Measurements from ENCODE around the gene C11orf86.

C11orf86 gene

DNA sequence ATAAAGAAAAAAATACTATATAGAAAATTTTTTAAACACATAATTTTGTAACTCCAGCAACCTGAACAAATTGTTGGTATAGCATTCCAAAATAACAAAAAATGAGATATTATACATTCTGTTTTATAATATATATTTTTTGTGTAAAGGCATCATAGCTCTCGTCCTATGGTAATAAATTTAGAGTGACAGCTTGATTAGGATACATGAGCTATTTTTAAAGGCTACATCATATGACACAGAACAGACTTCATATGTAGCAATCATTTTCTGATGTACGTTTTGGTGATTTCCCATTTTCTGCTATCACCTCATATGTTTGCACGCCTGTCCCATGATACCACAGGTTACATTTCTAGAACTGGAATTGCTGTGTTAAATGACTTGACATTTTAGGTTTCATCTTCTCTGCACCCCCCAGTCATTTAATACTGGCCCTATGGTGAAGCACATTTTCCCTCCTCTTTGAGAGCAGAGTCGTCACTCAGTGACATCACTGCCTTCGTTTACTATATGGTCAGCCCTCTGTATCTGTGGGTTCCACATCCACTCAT is 36.4 kb upstream of the C11orf86 start:
- Histone ChIP-seq H3K9me2 (replicated peaks; ENCODE audit: control insufficient read depth, low read length) (no peaks in the 10 kb centered on the region), H4K20me1 (ENCODE audit: control insufficient read depth, insufficient read depth, low read depth, low read length) (no peaks in the 10 kb centered on the region), H3K4me1 (ENCODE audit: control insufficient read depth, low read length) (no peaks in the 10 kb centered on the region), H3K27me3 (ENCODE audit: control insufficient read depth, low read length) (peaks cover 13% of the 10 kb centered on the region; the same call in 1 of the 2 replicates), H3F3A (ENCODE audit: control insufficient read depth, insufficient read depth) (no peaks in the 10 kb centered on the region), H3K4me2 (ENCODE audit: low read length) (no peak overlapping the region), H3K9me3 (ENCODE audit: control insufficient read depth, insufficient read depth, low read length) (no peaks in the 10 kb centered on the region), H3K79me2 (ENCODE audit: control insufficient read depth, low read length) (no peaks in the 10 kb centered on the region), H3K36me3 (ENCODE audit: control insufficient read depth, low read length) (no peaks in the 10 kb centered on the region), H3K27ac (ENCODE audit: low read depth, low read length) (no peak overlapping the region), H3K4me3 (ENCODE audit: low read length) (no peak overlapping the region)
- TF ChIP-seq, protein P1, sequence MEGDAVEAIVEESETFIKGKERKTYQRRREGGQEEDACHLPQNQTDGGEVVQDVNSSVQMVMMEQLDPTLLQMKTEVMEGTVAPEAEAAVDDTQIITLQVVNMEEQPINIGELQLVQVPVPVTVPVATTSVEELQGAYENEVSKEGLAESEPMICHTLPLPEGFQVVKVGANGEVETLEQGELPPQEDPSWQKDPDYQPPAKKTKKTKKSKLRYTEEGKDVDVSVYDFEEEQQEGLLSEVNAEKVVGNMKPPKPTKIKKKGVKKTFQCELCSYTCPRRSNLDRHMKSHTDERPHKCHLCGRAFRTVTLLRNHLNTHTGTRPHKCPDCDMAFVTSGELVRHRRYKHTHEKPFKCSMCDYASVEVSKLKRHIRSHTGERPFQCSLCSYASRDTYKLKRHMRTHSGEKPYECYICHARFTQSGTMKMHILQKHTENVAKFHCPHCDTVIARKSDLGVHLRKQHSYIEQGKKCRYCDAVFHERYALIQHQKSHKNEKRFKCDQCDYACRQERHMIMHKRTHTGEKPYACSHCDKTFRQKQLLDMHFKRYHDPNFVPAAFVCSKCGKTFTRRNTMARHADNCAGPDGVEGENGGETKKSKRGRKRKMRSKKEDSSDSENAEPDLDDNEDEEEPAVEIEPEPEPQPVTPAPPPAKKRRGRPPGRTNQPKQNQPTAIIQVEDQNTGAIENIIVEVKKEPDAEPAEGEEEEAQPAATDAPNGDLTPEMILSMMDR (IDR thresholded peaks at IDR 0.05; ENCODE audit: low read depth, low read length, poor library complexity, severe bottlenecking), result no peak
- no peak for TF ChIP-seq EZH2phosphoT487 (IDR thresholded peaks at IDR 0.05; ENCODE audit: borderline replicate concordance, low read length)

DNA sequence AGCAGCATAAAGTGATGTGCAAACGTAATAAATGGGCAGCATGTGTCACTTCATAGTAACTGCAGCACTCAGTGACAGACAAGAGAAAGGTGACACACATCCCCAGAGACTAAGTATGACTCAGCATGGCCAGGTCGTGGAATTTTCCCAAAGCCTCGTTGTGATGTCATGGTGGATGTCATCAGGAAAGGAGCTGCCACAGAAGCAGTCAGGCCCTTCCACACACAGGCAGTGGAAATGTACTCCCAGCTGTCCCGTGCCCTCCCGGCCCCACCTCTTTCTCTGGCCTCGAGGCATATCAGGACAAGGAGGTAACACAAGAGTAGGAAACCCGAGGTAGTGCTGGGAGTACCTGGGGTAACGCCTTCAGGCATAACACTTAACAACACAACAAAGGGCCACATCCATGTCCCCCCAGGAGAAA is 25.0 kb upstream of the C11orf86 start:
- Histone ChIP-seq H3K27ac (ENCODE audit: low read depth, low read length) (no peak overlapping the region), H4K20me1 (ENCODE audit: control insufficient read depth, insufficient read depth, low read depth, low read length) (no peaks in the 10 kb centered on the region), H3K9me2 (replicated peaks; ENCODE audit: control insufficient read depth, low read length) (no peaks in the 10 kb centered on the region), H3K27me3 (ENCODE audit: control insufficient read depth, low read length) (no peaks in the 10 kb centered on the region), H3K79me2 (ENCODE audit: control insufficient read depth, low read length) (no peaks in the 10 kb centered on the region), H3K9me3 (ENCODE audit: control insufficient read depth, insufficient read depth, low read length) (no peaks in the 10 kb centered on the region), H3K4me1 (ENCODE audit: control insufficient read depth, low read length) (no peaks in the 10 kb centered on the region), H3K4me2 (ENCODE audit: low read length) (no peak overlapping the region), H3F3A (ENCODE audit: control insufficient read depth, insufficient read depth) (no peaks in the 10 kb centered on the region), H3K4me3 (ENCODE audit: low read length) (no peak overlapping the region), H3K36me3 (ENCODE audit: control insufficient read depth, low read length) (no peaks in the 10 kb centered on the region)
- TF ChIP-seq, protein P1 (IDR thresholded peaks at IDR 0.05; ENCODE audit: low read depth, low read length, poor library complexity, severe bottlenecking), result no peak
- TF ChIP-seq EZH2phosphoT487 (IDR thresholded peaks at IDR 0.05; ENCODE audit: borderline replicate concordance, low read length), result no peak

DNA sequence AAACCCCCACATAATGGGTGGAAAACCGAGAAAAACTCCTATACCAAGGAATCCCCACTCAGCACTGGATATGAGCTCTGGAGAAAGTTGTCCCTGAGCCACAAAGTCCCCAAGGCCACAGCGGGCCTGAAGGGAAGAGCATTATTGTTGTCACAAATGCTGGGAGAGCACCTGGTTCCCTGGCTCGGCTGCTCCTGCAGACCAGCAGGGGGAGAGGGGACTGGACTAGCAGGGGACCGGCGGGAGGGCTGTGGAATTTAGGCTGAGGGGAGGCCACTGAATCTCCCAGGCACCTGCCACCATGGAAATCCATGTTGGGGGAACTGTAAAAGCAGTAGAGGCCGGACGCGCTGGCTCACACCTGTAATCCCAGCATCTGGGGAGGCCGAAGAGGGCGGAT is 24.0 kb upstream of the C11orf86 start:
- no peak overlapping the region for H3K4me2 ChIP-seq (ENCODE audit: low read length)
- no peak overlapping the region for H3K27ac ChIP-seq (ENCODE audit: low read depth, low read length)
- no peaks in the 10 kb centered on the region for H3K9me2 ChIP-seq (replicated peaks; ENCODE audit: control insufficient read depth, low read length)
- H3K79me2 ChIP-seq (ENCODE audit: control insufficient read depth, low read length), result no peaks in the 10 kb centered on the region
- no peak for TF ChIP-seq EZH2phosphoT487 (IDR thresholded peaks at IDR 0.05; ENCODE audit: borderline replicate concordance, low read length)
- TF ChIP-seq, protein P1 (IDR thresholded peaks at IDR 0.05; ENCODE audit: low read depth, low read length, poor library complexity, severe bottlenecking), result no peak
- no peaks in the 10 kb centered on the region for H4K20me1 ChIP-seq (ENCODE audit: control insufficient read depth, insufficient read depth, low read depth, low read length)
- no peak overlapping the region for H3K4me3 ChIP-seq (ENCODE audit: low read length)
- no peaks in the 10 kb centered on the region for H3K9me3 ChIP-seq (ENCODE audit: control insufficient read depth, insufficient read depth, low read length)
- no peaks in the 10 kb centered on the region for H3K4me1 ChIP-seq (ENCODE audit: control insufficient read depth, low read length)
- H3K36me3 ChIP-seq (ENCODE audit: control insufficient read depth, low read length), result no peaks in the 10 kb centered on the region
- no peaks in the 10 kb centered on the region for H3K27me3 ChIP-seq (ENCODE audit: control insufficient read depth, low read length)
- no peaks in the 10 kb centered on the region for H3F3A ChIP-seq (ENCODE audit: control insufficient read depth, insufficient read depth)
